Measurements from ENCODE around the gene DZIP3.
"Not testable (repeated sequence)": the region's sequence is repeated elsewhere in the genome, so short reads cannot be mapped to it uniquely, and the experiment has no call there.

DZIP3 gene

GRCh38 chr3:108598375-108598774 is 8.9 kb downstream of the DZIP3 start:
- WGBS, 2 experiments, result 83 to 94% methylated on average over 1 to 2 of the region's 5 CpGs
- H3K4me1 ChIP-seq (ENCODE audit: control insufficient read depth, insufficient read depth, low read length), result peaks cover 13% of the 10 kb centered on the region
- no peaks in the 10 kb centered on the region for H3K9me3 ChIP-seq (ENCODE audit: control insufficient read depth, low read length)
- H3K27me3 ChIP-seq (ENCODE audit: control insufficient read depth, insufficient read depth, low read length, poor library complexity, severe bottlenecking), result no peaks in the 10 kb centered on the region
- no peaks in the 10 kb centered on the region for H3K36me3 ChIP-seq (ENCODE audit: control insufficient read depth, insufficient read depth, low read length)
- no peak overlapping the region for H3K27ac ChIP-seq (ENCODE audit: insufficient read depth, low read depth, low read length, poor library complexity, severe bottlenecking)
- no peak overlapping the region for H3K4me3 ChIP-seq (ENCODE audit: insufficient read depth, low read depth, low read length)

DNA sequence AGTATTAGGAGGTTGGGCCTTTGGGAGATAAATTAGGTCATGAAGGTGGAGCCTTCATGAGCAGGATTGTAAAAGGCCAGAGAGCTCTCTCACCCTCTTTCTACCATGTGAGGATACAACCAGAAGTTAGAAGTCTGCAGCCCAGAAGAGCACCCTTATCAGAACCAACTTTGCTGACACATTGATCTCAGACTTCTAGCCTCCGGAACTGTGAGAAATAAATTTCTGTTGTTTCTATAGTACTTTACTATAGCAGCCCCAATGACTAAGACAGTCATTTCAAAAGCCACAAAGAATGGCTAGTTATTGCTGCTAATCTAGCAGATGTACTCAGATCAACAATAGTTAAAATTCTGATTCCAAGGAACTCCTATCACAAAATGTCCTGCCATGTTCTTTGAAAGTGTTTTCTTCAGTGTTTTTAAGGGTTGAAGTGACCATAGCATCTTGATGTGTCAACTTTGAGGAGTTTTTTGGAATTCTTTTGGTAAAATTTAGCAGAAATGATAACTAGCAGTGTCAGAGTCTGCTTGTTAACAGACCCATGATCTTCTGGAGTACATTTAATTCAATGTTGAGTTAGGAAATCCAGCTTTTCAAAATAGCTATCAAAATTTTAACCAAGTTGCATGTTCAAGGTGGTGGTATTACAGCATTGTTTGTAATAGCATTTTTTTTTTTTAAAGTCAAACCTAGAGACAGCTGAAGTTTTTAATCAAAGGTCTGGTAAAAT is 10.3 kb downstream of the DZIP3 start:
- 67 to 100% methylated on average over 1 of the region's 1 CpG for WGBS, 2 experiments
- Histone ChIP-seq H3K4me3 (ENCODE audit: insufficient read depth, low read depth, low read length) (no peak overlapping the region), H3K4me1 (ENCODE audit: control insufficient read depth, insufficient read depth, low read length) (peaks cover 16% of the 10 kb centered on the region), H3K9me3 (ENCODE audit: control insufficient read depth, low read length) (no peaks in the 10 kb centered on the region), H3K27me3 (ENCODE audit: control insufficient read depth, insufficient read depth, low read length, poor library complexity, severe bottlenecking) (no peaks in the 10 kb centered on the region), H3K36me3 (ENCODE audit: control insufficient read depth, insufficient read depth, low read length) (no peaks in the 10 kb centered on the region), H3K27ac (ENCODE audit: insufficient read depth, low read depth, low read length, poor library complexity, severe bottlenecking) (no peak overlapping the region)

GRCh38 chr3:108602249-108602934 is 12.9 kb downstream of the DZIP3 start:
- Histone ChIP-seq H3K36me3 (ENCODE audit: control insufficient read depth, insufficient read depth, low read length) (no peaks in the 10 kb centered on the region), H3K4me1 (ENCODE audit: control insufficient read depth, insufficient read depth, low read length) (peaks cover 16% of the 10 kb centered on the region), H3K4me3 (ENCODE audit: insufficient read depth, low read depth, low read length) (no peak overlapping the region), H3K9me3 (ENCODE audit: control insufficient read depth, low read length) (no peaks in the 10 kb centered on the region), H3K27me3 (ENCODE audit: control insufficient read depth, insufficient read depth, low read length, poor library complexity, severe bottlenecking) (no peaks in the 10 kb centered on the region), H3K27ac (ENCODE audit: insufficient read depth, low read depth, low read length, poor library complexity, severe bottlenecking) (peak overlapping the region; percentile 70)
- 86 to 89% methylated on average over 5 of the region's 5 CpGs for WGBS, 2 experiments

DNA sequence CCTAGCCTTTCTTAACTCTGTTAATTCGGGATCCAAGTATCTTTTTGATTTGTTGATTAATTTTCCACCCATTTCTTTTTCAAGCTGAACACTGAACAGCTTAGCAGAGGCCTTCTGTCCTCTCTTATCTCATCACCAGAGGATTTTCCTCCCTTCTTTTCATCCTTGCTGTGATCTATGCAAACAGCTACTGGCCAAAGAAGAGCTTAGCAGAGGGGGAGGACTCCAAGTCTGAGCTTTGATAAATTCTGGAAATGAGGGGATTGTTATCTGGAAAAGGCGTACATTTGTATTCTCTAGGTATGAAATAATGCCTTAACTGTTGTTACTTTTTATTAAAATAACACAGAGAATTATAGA is 13.4 kb downstream of the DZIP3 start:
- no peaks in the 10 kb centered on the region for H3K9me3 ChIP-seq (ENCODE audit: control insufficient read depth, low read length)
- H3K4me1 ChIP-seq (ENCODE audit: control insufficient read depth, insufficient read depth, low read length), result peaks cover 16% of the 10 kb centered on the region
- 81 to 91% methylated on average over 1 to 2 of the region's 2 CpGs for WGBS, 2 experiments
- peak overlapping the region; percentile 70 for H3K27ac ChIP-seq (ENCODE audit: insufficient read depth, low read depth, low read length, poor library complexity, severe bottlenecking)
- H3K27me3 ChIP-seq (ENCODE audit: control insufficient read depth, insufficient read depth, low read length, poor library complexity, severe bottlenecking), result no peaks in the 10 kb centered on the region
- H3K4me3 ChIP-seq (ENCODE audit: insufficient read depth, low read depth, low read length), result no peak overlapping the region
- no peaks in the 10 kb centered on the region for H3K36me3 ChIP-seq (ENCODE audit: control insufficient read depth, insufficient read depth, low read length)

GRCh38 chr3:108603691-108604090 is 14.2 kb downstream of the DZIP3 start:
- H3K27ac ChIP-seq (ENCODE audit: insufficient read depth, low read depth, low read length, poor library complexity, severe bottlenecking), result no peak overlapping the region

DNA sequence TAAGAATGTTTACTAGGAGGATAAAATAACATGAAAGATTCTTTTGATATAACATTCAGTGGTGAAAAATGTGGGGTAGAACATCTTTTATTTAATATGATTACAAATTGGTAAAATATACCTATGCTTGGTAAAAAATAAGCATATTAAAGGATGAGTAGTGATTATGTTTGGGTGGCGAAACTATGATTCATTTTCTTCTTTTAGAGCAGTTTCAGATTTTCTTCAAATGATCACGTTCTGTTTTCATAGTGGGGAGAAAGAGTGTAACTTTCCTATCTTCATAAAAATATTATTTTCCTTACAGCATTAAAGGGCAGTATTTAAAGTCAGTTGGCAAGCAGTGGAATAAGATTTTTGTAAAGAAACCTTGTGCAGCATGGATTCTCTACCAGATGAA is 15.5 kb downstream of the DZIP3 start:
- no peaks in the 10 kb centered on the region for H3K27me3 ChIP-seq (ENCODE audit: control insufficient read depth, insufficient read depth, low read length, poor library complexity, severe bottlenecking)
- H3K36me3 ChIP-seq (ENCODE audit: control insufficient read depth, insufficient read depth, low read length), result no peaks in the 10 kb centered on the region
- H3K4me1 ChIP-seq (ENCODE audit: control insufficient read depth, insufficient read depth, low read length), result peaks cover 16% of the 10 kb centered on the region
- 80 to 97% methylated on average over 1 to 2 of the region's 2 CpGs for WGBS, 2 experiments
- no peak overlapping the region for H3K4me3 ChIP-seq (ENCODE audit: insufficient read depth, low read depth, low read length)
- H3K9me3 ChIP-seq (ENCODE audit: control insufficient read depth, low read length), result no peaks in the 10 kb centered on the region
- H3K27ac ChIP-seq (ENCODE audit: insufficient read depth, low read depth, low read length, poor library complexity, severe bottlenecking), result no peak overlapping the region

More at GRCh38 chr3:108603691-108604090, 14.2 kb downstream of the DZIP3 start:
- Histone ChIP-seq H3K4me3 (ENCODE audit: insufficient read depth, low read depth, low read length) (no peak overlapping the region), H3K4me1 (ENCODE audit: control insufficient read depth, insufficient read depth, low read length) (peaks cover 16% of the 10 kb centered on the region), H3K27me3 (ENCODE audit: control insufficient read depth, insufficient read depth, low read length, poor library complexity, severe bottlenecking) (no peaks in the 10 kb centered on the region), H3K9me3 (ENCODE audit: control insufficient read depth, low read length) (no peaks in the 10 kb centered on the region), H3K36me3 (ENCODE audit: control insufficient read depth, insufficient read depth, low read length) (no peaks in the 10 kb centered on the region)

GRCh38 chr3:108605491-108605890 is 16.0 kb downstream of the DZIP3 start:
- Histone ChIP-seq H3K4me1 (ENCODE audit: control insufficient read depth, insufficient read depth, low read length) (peaks cover 16% of the 10 kb centered on the region), H3K4me3 (ENCODE audit: insufficient read depth, low read depth, low read length) (no peak overlapping the region), H3K27ac (ENCODE audit: insufficient read depth, low read depth, low read length, poor library complexity, severe bottlenecking) (no peak overlapping the region), H3K36me3 (ENCODE audit: control insufficient read depth, insufficient read depth, low read length) (no peaks in the 10 kb centered on the region), H3K27me3 (ENCODE audit: control insufficient read depth, insufficient read depth, low read length, poor library complexity, severe bottlenecking) (no peaks in the 10 kb centered on the region), H3K9me3 (ENCODE audit: control insufficient read depth, low read length) (no peaks in the 10 kb centered on the region)
- 86% methylated on average over 4 of the region's 4 CpGs for WGBS, 2 experiments

- H3K9me3 ChIP-seq (ENCODE audit: control insufficient read depth, low read length), result no peaks in the 10 kb centered on the region
- no peaks in the 10 kb centered on the region for H3K27me3 ChIP-seq (ENCODE audit: control insufficient read depth, insufficient read depth, low read length, poor library complexity, severe bottlenecking)
- H3K36me3 ChIP-seq (ENCODE audit: control insufficient read depth, insufficient read depth, low read length), result no peaks in the 10 kb centered on the region
- H3K4me1 ChIP-seq (ENCODE audit: control insufficient read depth, insufficient read depth, low read length), result peaks cover under 1% of the 10 kb centered on the region
- no peak overlapping the region for H3K27ac ChIP-seq (ENCODE audit: insufficient read depth, low read depth, low read length, poor library complexity, severe bottlenecking)
- no peak overlapping the region for H3K4me3 ChIP-seq (ENCODE audit: insufficient read depth, low read depth, low read length)
- 60 to 69% methylated on average over 4 of the region's 4 CpGs for WGBS, 2 experiments
Measured at GRCh38 chr3:108608750-108609149, 19.2 kb downstream of the DZIP3 start.

DNA sequence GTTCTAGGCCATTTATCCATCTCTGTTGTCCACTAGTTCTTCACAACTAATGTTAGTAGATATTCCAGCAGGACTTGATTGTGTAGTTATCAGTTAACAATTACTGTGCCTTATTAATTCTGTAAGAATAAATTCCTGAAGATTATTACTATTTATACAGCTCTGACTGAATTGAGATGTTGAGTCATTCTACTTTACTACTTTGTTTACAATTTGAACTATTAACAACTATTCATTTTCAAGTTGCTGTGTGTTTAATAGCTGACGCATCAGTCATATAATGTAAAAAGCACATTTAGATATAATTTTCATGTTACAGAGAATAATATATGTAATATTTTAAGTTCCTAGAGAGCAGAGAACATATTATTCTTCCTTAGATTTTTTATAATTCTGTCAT is 21.1 kb downstream of the DZIP3 start:
- Histone ChIP-seq H3K4me3 (ENCODE audit: insufficient read depth, low read depth, low read length) (no peak overlapping the region), H3K4me1 (ENCODE audit: control insufficient read depth, insufficient read depth, low read length) (no peaks in the 10 kb centered on the region), H3K9me3 (ENCODE audit: control insufficient read depth, low read length) (no peaks in the 10 kb centered on the region), H3K27ac (ENCODE audit: insufficient read depth, low read depth, low read length, poor library complexity, severe bottlenecking) (no peak overlapping the region), H3K27me3 (ENCODE audit: control insufficient read depth, insufficient read depth, low read length, poor library complexity, severe bottlenecking) (no peaks in the 10 kb centered on the region), H3K36me3 (ENCODE audit: control insufficient read depth, insufficient read depth, low read length) (no peaks in the 10 kb centered on the region)
- no CpG with 5 or more reads among the region's 1 CpG for WGBS, 2 experiments

GRCh38 chr3:108616090-108616489 is 26.6 kb downstream of the DZIP3 start:
- not testable (repeated sequence) for H3K4me1 ChIP-seq (ENCODE audit: control insufficient read depth, insufficient read depth, low read length); H3K27me3 ChIP-seq (ENCODE audit: control insufficient read depth, insufficient read depth, low read length, poor library complexity, severe bottlenecking); H3K4me3 ChIP-seq (ENCODE audit: insufficient read depth, low read depth, low read length); H3K36me3 ChIP-seq (ENCODE audit: control insufficient read depth, insufficient read depth, low read length); H3K27ac ChIP-seq (ENCODE audit: insufficient read depth, low read depth, low read length, poor library complexity, severe bottlenecking); H3K9me3 ChIP-seq (ENCODE audit: control insufficient read depth, low read length)
- 93% methylated on average over 3 of the region's 8 CpGs; no CpG with 5 or more reads in 1 of the 2 experiments for WGBS, 2 experiments

Measured in ectodermal cell (in vitro differentiated cells).